ENCODE results near the gene MACROH2A1.

The MACROH2A1 gene

DNA sequence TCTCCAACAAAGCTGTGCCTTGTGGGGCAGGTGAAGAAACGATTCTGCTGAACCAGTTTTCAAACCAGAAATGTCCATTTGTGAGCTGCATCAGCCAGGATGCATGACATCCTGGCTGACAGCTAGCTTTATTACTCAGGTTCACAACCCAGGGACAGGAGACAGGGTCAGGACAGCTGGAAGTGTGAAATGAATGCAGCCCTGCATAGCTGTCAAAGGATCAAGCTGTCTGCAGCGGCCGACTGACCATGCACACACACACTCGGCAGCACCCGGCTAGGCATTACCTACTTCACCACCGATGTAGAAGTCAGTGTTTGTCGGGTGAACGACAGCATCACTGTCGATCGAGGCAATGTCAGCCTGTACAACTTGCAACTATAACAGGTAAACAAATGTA lies 48.5 kb downstream of the MACROH2A1 start:
- no peak for DNase-seq

DNA sequence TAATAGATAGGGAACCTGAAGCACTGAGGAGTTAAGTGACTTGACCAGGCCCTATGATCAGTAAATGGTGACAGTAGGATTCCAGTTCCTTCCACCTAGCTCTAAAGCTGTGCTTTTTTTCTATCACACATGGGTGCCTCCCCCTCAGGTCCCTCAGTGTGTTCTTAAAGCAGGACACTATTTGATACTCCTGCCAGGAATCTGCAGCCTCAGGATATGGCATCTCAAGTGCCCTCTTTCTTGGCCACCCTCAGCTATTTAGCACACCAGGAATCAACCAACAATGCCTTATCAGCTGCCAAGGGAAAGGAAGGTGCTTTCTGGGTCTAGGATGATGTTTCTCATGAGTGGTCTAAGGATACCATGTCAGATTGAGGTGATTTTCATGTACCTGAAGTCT lies 49.1 kb downstream of the MACROH2A1 start:
- no peak for DNase-seq

DNA sequence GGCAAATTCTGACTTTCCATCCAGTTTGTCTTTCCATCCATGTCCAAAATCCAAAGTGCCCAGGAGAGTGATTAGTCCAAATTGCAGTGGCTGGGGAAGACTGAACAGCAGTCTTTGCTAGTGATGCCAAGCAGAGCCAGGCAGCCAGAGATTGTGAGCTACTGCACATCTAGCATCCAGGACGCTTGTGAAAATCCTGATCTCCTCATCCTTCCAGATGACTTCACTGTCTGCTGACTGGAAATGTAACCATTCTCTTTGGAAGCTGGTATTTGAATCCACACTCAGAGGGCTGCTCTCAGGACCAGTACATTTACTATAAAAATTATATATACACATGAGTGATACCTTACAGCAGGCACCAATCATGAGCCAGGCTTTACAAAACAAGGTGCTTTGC lies 49.6 kb downstream of the MACROH2A1 start:
- no peak for DNase-seq

DNA sequence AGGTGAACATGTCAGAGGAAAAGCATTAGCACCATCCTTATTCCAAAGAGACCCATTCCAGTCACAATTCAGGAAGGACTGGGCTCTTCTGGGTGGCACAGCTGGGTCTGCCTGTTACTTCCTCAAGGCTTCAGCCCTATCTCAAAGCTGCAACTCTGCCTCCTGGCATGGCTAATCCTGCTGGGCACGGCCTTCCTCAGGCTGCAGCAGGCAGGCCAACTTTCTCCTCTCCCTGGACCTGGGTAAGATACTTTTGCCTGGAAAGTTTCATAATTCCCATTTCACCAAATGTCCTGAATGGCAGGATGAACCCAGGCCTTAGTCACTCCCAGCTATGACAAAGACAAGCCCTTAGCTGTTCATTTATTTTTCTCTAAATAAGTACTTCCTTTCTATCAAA lies 50.1 kb downstream of the MACROH2A1 start:
- no peak for DNase-seq

DNA sequence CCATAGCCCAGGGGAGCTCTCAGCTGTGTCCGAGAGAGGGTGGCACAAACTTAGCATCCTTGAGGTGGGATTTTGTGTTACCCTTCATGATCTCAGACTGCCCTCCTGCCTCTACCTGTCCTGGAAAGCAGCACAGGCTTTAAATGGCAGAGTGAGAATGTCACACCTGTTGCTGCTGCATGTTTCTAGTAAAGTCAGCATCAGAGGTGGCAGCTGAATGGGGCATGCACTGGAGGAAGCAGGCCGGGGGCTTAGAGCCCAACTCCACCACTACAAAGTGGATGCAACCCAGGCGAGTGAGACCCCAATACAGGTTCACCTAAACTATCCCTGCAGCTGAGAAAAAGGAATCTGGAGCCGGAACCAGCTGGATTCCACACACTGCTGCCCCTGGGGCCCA lies 51.6 kb downstream of the MACROH2A1 start:
- no peak for DNase-seq

DNA sequence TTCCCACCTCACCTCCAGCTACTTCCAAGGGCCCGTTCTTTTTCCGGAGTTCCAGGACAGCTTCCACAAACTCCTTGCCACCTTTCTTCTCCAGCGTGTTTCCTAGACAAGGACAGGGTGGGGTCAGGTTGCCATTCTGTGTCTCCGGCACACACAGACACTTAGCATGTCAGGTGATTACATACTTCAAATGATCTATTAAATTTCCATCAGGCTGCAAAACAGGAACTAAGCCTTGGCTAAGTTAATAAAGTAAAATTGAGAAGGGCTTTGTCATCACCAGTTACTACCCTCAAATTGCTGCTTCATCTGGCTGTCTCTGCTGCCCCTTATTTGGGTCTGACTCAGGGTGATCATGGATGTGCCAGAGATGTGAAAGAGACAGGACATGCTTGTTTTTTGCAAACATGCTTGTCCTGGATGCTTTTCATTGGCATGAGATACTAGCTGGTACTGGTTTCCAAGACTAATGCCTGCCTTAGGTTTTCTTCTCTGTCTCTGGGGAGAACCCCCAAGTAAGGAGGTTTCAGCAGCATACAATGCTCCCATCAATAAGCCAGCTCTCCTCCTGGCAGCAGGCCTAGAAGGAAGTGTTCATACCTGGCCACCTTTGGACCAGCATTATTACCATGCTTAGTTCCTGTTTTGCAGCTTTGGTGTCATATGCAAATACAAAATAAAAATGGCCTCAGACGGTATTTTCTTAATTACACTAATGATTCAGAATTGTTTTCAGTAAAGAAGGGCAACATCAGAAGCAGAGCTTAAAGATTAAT lies 52.9 kb downstream of the MACROH2A1 start:
- no peak for DNase-seq

DNA sequence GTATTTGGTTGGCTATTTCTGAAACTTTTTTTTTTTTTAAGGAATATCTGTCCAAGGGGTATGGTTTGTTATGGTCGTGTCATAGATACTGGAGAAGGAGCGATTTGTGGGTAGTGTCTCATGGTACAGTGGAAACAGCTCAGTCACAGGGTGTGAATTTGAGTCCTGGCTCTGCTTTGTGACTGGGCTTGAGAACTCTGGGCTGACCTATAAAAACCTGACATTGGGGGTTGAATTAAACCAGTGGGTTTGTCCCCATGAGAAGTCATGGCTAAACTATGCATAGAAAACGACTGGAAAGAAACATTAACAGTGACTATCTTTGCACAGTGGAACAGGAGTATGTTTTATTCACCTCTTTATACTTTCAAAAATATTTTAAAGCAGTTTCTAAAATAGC lies 54.7 kb downstream of the MACROH2A1 start:
- no peak for DNase-seq

DNA sequence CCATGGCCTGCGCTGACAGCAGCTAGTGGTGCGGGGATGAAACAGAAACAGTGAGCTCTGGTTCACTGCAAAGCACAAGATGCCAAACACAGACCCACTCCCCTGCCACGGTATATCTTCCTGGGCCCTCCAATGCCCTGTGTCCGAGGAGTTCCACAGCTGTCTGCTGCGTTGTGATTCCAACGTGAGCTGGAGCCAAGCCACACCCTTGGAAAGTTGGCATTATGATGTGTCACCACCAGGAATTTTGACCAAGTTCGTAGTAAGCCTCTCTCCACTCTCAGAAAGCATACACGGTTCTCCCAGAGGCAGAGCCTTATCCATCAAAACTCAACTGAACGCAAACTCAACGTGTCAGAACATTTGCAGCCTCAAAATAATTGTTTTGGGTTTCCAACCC lies 55.6 kb downstream of the MACROH2A1 start:
- no peak for DNase-seq

DNA sequence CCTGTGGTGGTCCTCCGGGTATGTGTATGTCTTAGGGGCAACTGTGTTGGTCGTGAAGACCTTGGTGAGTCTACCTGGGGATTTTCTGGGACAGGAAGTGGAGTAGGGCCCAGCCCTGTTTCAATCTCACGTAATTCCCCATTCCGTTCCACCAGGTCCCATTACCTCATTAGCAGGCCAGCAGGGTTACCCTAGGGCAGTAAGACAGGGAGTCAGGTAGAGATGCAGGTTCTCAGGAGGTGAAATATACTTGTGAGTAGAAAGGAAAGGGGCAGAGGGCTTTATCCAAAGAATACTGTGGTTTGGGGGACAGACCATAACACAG lies 56.5 kb downstream of the MACROH2A1 start:
- no peak for DNase-seq

DNA sequence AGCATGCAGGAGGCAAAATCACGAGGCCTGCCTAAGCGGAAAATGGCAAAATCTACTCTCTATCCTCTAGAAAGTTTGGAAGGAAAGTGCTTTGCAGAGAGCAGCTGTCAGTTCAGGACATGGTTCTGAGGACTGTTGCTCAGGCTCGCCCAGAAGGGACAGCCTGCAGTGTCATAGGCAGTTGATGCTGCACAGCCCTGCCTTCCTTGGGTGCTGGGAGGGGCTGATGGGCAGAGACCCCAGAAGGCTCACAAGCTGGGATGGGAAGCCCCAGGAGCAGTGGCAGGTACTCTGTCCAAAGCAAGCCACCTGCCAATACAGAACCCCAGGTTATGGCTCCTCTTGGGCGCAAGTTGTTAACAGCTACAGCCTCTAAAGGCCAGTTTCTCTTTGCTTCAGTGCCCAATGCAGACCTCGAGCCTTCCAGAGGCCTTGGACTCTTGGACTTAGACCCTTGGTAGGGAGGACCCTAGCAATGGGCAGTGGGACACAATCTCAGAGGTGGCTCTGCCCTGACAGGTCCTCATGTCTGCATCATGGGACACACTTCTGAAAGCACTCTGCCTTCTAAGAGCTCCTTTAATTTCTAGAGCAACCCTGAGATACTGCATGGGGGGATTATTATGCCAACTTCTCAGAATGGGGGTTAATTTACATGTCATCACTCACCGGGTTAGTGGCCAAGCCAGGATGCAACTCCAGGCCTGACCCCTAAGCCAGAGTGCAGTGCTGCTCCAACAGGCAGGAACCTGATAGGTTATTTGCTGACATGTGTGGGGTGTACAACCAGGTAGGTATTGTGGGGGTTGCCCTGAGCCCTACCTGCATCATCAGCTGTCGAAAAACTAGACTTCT lies 57.1 kb downstream of the MACROH2A1 start:
- DNase-seq: no peak

DNA sequence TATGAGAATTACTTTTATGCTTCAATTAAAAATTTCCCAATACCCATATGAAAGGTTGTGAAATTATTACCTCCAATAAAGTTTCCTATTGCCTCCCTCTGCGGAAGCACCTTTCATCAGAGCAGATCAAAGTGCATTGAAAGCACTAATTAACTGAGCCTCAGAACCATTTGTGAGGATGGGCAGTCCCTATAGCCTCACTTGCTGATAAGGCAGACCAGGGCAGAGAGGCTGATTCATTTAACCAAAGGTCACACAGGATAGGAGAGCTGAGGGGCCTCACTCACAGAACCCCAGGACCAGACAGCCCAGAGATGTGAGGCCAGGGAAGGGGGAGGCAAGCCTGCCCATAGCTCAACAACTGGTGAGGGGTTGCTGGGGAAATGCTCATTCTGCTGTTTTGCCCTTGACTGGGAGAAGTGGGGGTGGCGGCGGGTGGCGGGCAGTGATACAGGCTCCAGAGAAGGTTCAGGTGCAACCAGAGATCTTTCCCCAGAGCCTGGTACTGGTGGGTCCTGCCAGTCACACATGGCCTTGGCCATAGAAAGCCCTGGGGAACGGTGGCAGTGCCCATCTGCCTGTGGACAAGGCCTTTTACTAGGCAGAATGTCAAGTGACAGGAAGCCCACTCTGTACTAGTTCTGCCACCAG lies 57.9 kb downstream of the MACROH2A1 start:
- DNase-seq: no peak

DNA sequence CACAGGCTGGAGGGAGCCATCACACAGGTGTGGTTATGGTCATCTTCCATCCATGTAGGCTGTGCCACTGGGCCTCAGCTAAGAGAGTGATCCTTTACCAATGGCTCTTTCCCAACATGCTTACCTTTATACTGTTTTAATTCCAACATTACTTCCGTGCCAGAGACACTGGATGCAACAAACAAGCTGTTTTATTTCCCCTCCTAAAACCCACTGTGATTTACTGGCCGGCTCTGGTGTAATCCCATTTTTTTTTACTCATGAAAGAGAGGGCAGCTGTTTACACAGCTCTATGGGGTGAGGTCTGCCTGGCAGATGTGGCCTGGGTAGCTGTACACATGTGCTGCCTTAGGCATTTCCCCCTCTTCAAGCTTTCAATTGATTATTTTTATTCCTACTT lies 58.5 kb downstream of the MACROH2A1 start:
- DNase-seq: no peak

DNA sequence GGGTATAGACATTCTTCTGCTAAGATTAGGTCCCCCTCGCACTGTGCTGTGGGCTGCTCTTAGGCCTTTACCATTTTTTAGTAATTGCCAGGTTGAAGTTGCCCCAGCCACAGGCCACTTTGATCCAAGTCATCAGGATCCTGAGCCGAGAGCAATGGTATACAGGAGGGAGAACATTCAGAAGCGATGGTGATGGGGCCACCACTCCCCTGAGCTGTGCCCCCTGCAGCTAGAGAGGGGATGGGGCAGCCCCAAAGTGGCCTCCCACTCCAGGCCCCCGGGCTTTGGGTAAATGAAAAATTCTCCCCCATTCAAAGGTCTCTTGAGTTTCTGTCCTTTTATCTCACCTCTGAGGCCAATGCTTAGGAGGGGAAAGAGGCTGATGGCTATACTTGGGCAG lies 59.4 kb downstream of the MACROH2A1 start:
- no peak for DNase-seq

DNA sequence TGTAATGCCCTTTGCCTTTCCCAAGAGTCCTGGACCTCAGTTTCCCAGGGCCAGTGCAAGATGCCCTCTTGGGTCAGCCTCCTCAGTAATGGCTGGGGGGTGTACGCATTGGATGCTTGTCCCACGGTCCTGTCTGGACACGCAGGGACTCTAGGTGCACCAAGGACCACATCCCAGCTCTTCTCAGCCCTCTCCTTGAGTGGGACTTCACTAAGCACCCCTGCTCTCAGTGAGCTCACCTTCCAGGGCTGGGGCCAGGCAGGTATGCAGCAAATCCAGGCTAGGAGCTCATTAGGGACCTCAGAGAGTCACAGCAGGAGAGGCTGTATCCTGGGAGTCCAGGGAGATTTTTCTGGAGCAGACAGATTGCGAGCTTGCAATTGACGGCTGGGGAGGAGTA lies 59.8 kb downstream of the MACROH2A1 start:
- DNase-seq: no peak

DNA sequence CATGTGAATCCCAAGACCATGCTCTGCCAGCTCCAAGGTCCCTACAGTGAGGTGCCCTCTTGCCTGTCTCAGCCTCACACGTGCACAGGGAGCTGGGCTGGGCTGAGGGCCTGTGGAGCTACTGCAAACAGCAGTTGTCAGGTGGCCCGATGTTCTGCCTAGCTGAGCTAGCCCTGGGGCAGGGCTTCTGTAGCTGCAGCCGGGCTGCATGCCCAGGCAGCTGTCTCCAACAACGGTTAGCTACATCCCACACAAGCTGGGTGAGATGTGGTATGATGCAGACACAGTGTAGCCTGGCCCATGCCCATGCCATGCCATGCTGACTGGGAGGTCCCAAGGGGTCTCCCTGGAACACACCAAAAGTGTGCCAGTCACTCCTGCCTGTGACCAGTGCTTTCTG lies 62.0 kb downstream of the MACROH2A1 start:
- DNase-seq: no peak

DNA sequence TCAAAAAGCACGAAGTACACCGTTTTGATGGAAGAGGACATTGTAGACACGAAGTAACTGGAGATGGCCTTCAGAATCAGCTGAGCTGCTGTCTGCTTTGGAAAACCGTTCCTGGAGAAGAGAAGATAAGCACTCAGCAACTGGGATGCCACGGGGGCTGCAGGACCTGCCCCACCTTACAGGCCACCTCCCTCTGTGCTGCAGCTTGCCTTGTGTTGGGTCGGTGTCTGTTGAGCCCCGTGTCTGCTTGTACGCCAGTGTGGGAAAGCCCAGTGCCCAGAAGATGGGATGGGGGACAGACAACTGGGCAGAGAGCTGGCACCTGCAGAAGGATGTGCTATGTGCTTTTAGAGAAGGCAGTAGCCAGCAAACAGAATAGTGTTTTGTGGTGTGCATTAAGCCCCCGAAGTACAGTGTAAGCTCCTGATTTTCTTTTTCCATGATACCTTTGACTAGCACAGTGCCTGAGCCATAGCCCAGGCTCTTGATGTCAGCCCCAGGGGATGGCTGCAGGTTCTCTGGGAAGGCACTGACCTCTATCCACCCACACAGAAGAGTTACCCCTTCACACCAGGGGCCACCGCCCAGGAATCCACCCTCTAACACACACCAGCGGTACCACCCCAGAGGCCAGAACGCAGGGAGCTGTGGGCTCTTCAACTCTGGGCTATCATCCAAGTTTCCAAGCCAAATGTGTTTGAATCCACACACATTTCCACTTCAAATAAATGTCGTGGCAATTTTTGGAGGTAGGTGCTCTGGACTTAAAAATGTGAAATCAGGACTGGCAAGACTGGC lies 63.8 kb downstream of the MACROH2A1 start:
- no peak for DNase-seq

DNA sequence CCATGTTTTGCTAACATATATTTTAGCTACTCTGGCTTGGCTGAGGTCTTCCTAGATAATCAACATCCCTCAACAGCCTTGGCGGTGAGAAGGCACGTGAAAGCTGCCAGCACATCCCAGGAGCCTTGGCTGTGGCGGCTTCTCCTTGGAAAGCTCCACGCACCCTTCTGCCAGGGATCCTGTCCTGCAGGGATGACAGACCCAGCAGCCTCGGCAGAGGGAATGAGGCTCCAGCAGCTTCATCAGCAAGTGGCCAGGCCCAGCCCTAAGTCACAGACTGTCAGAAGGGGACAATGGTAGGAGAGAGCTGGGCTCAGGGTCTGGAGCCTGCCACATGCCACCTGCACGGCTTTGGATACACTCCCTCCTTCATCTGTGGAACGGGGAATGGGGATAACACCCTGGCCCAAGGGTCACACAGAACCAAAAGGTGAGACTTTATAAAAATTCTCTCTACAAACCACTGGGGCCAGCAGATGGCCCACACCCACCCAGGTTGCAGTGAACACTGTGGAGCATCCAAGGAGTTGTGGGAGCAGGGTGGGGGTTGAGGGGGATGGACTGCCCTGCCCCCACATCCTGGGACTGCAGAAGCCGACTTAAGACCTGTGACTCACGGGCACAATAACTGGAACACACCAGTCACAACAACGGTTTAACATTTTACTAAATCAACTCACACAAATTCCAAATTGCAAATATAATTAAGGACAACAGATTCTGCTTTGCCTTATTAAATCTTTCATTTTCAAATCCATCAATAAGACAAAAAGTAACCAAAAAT lies 65.1 kb downstream of the MACROH2A1 start:
- DNase-seq: no peak

DNA sequence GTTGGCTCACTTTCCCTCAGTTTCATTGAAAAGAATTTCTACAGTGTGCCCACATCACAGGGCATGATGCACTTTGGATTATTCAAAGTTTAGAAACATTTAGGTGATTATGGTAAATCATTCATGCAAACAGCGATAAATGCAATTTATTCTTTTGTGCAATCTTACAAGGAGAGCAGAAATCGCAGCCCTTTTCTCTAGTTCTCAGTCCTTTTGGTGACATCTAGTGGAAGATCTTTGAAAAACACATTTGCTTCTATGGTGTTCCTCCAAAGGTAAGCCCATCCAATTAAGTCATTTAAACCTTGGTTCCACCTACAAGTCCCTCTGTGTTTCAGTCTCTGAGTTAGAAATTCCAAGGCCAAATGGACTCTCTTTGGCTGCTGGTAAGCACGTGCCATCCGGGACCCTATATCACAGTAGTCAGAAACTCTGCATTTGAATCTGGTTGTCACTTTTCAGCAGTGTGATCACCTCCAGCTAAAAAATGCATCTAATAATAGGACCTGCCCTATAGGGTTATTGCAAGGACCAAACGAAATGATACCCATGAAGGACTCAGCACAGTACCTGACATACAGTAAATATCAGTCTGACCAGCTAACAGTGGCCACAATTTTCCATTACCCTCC lies 66.4 kb downstream of the MACROH2A1 start:
- no peak for DNase-seq

DNA sequence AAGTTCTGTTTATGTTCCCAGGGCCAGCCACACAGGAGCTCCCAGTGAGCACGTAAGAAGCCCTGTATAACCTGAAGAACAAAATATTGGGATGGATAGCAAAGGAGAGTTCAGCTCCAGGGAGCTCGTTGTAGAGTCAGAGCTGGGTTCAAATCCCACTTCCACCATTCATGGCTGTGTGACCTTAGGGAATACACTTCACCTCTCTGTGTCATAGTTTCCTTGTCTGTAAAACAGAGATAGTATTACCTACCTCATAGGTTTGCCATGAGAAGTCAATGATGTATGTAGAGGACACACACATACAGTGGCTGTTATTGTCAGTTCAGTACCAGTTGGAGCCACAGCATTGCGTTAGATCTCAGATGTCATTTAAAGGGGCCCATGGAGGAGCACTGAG lies 67.4 kb downstream of the MACROH2A1 start:
- no peak for DNase-seq

DNA sequence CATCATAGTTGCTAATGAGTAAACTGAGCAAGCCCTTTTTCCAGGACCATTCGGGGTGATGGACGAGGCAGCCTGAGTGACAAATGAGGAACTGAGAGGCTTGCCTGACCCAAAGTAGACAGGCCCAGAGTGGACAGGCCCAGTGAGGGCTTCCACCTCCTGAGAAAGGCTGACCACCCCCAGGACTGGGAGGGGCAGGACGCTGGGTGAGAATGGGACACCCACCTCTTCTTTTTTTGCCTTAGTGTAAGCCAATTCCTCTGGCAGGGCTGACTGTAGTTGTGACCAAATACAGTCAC lies 68.3 kb downstream of the MACROH2A1 start:
- no peak for DNase-seq

DNA sequence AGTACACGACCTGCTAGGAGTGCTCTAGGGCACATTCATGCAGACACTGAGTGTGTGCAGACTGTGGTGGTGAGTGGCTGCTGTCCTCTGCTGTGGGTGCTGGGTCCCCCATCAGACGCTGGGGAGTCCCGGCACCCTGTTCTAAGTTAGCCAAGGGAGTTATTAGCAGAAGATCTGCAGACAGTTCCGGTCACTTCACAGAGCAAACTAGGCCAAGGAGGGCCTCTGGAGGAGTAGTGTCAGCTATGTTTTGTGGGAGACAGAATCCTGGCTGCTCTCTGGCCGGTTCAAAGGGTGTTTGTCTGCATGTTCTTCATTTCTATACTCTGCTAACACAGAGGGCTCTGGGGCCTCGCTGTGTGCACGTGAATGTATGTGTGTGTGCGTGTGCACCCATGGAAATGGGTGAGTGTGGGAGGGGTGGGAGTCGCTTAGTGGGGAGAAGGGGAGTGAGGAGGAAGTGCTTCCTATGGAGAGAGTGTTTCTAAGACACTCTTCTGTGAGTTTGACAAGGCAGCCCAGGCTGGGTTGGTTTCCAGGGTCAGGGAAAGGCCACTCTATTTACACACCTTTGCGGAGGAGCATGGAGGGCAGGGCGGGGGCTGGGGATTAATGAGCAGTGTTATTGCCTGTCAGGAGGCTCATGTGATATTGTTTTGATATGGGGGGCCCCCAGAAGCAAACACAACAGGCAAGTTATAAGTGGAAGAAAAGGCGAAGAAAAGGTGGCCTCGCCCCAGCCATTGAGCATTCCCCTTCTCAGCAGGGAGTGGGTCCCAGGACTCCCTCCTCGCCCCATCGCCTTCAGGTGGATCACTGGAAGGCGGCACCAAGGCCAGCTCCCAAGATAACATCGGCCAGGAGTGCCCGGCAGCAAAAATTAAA lies 68.9 kb downstream of the MACROH2A1 start:
- no peak for DNase-seq

All from CD4-positive, alpha-beta T cell treated with Interleukin-6 for 4 hours (primary cell).